GM18505 (cell line): ENCODE data around the gene C1orf167.

Source experiments
- ATAC-seq: cut with Tn5 transposase; IDR thresholded peaks from one replicate; pipeline ENCODE4 v1.9.1; 2021; ENCODE audit not compliant: unreplicated experiment
- POLR2A ChIP-seq: IDR thresholded peaks from 4 replicates; pipeline ENCODE4 v1.6.1; 2011; ENCODE audit warnings: borderline replicate concordance; ENCODE audit not compliant: insufficient read depth, insufficient read length; ENCODE audit errors: extremely low read depth

The C1orf167 gene

GRCh38 chr1:11761285-11761684 lies 708 bp upstream of the C1orf167 start:
- no peak for ATAC-seq
- TF ChIP-seq POLR2A = no peak

GRCh38 chr1:11764115-11764514 lies 2.1 kb downstream of the C1orf167 start:
- no peak for ATAC-seq

GRCh38 chr1:11764519-11764918 lies 2.5 kb downstream of the C1orf167 start:
- ATAC-seq = no peak
- TF ChIP-seq POLR2A = no peak

More at GRCh38 chr1:11764115-11764514, 2.1 kb downstream of the C1orf167 start:
- no peak for TF ChIP-seq POLR2A

- TF ChIP-seq POLR2A = no peak
- no peak for ATAC-seq
Measured at GRCh38 chr1:11765661-11766428, 3.9 kb downstream of the C1orf167 start.

GRCh38 chr1:11766429-11766776 lies 4.4 kb downstream of the C1orf167 start:
- no peak for TF ChIP-seq POLR2A
- no peak for ATAC-seq

- no peak for ATAC-seq
- no peak for TF ChIP-seq POLR2A
Measured at GRCh38 chr1:11767922-11768704, 6.1 kb downstream of the C1orf167 start.

GRCh38 chr1:11768821-11769220 lies 6.8 kb downstream of the C1orf167 start:
- ATAC-seq = no peak
- TF ChIP-seq POLR2A = no peak

- no peak for TF ChIP-seq POLR2A
- ATAC-seq = no peak
Measured at GRCh38 chr1:11769274-11769673, 7.3 kb downstream of the C1orf167 start.

- TF ChIP-seq POLR2A = no peak
- no peak for ATAC-seq
Measured at GRCh38 chr1:11770011-11770410, 8.0 kb downstream of the C1orf167 start.

- TF ChIP-seq POLR2A = no peak
- ATAC-seq = no peak
Measured at GRCh38 chr1:11771481-11772043, 9.6 kb downstream of the C1orf167 start.

- ATAC-seq = no peak
- no peak for TF ChIP-seq POLR2A
Measured at GRCh38 chr1:11772458-11772857, 10.5 kb downstream of the C1orf167 start.

- no peak for TF ChIP-seq POLR2A
- ATAC-seq = no peak
Measured at GRCh38 chr1:11774753-11775152, 12.8 kb downstream of the C1orf167 start.

GRCh38 chr1:11777658-11778322 lies 15.8 kb downstream of the C1orf167 start:
- no peak for ATAC-seq
- no peak for TF ChIP-seq POLR2A
